H9 (cell line): ENCODE results near the gene MRPL53. TPM values are rescaled to one million over a fixed set of nuclear protein-coding genes. Genes with fewer than 3 reads are reported as not detected.

Experiments
- DNase-seq: peaks from one replicate; pipeline ENCODE4 v3.0.0-alpha.2; 2017
- H2AFZ ChIP-seq: one replicate; pipeline ENCODE4 v1.6.1; 2013; ENCODE audit warnings: mild to moderate bottlenecking, low read length, control low read depth, moderate library complexity
- H2AK5ac ChIP-seq: 2 replicates; pipeline ENCODE4 v1.6.1; 2013; ENCODE audit warnings: low read length, control low read depth, mixed read lengths; ENCODE audit not compliant: insufficient read length
- H2BK120ac ChIP-seq: one replicate; pipeline ENCODE4 v1.6.1; 2013; ENCODE audit warnings: low read depth, mild to moderate bottlenecking, low read length, control low read depth, inconsistent platforms; ENCODE audit not compliant: poor library complexity, severe bottlenecking
- H2BK12ac ChIP-seq: 2 replicates; pipeline ENCODE4 v1.6.1; 2013; ENCODE audit warnings: low read length, control low read depth, mixed read lengths, low read depth; ENCODE audit not compliant: insufficient read length
- H2BK15ac ChIP-seq: 2 replicates; pipeline ENCODE4 v1.6.1; 2013; ENCODE audit warnings: low read depth, low read length, control low read depth
- H2BK20ac ChIP-seq: one replicate; pipeline ENCODE4 v1.6.1; 2013; ENCODE audit warnings: low read depth, mild to moderate bottlenecking, low read length, control low read depth, inconsistent platforms; ENCODE audit not compliant: poor library complexity, severe bottlenecking
- H2BK5ac ChIP-seq: 2 replicates; pipeline ENCODE4 v1.6.1; 2013; ENCODE audit warnings: low read length, control low read depth, mixed read lengths; ENCODE audit not compliant: insufficient read length
- H3K14ac ChIP-seq: 2 replicates; pipeline ENCODE4 v1.6.1; 2013; ENCODE audit warnings: low read length, control low read depth; ENCODE audit not compliant: insufficient read depth
- H3K18ac ChIP-seq: 2 replicates; pipeline ENCODE4 v1.6.1; 2013; ENCODE audit warnings: low read depth, mild to moderate bottlenecking, mixed read lengths, low read length, control low read depth; ENCODE audit not compliant: insufficient read length
- H3K23ac ChIP-seq: 2 replicates; pipeline ENCODE4 v1.6.1; 2013; ENCODE audit warnings: low read length, control low read depth, mixed read lengths, low read depth; ENCODE audit not compliant: insufficient read length
- H3K23me2 ChIP-seq: 2 replicates; pipeline ENCODE4 v1.6.1; 2013; ENCODE audit warnings: low read depth, mild to moderate bottlenecking, mixed read lengths, low read length, control low read depth; ENCODE audit not compliant: insufficient read length, poor library complexity, severe bottlenecking
- H3K27ac ChIP-seq: 2 replicates; pipeline ENCODE4 v1.5.1; 2013; ENCODE audit warnings: low read length, control low read depth, mixed read lengths, low read depth; ENCODE audit not compliant: insufficient read length
- H3K27me3 ChIP-seq: 2 replicates; pipeline ENCODE4 v1.6.1; 2013; ENCODE audit warnings: low read length, control low read depth, inconsistent platforms; ENCODE audit not compliant: insufficient read depth
- H3K4ac ChIP-seq: 2 replicates; pipeline ENCODE4 v1.6.1; 2013; ENCODE audit warnings: low read depth, mild to moderate bottlenecking, control low read depth, inconsistent platforms, low read length, moderate library complexity
- H3K4me1 ChIP-seq: 2 replicates; pipeline ENCODE4 v1.6.1; 2013; ENCODE audit warnings: low read length, control low read depth, inconsistent platforms; ENCODE audit not compliant: insufficient read depth
- H3K4me2 ChIP-seq: 2 replicates; pipeline ENCODE4 v1.6.1; 2013; ENCODE audit warnings: low read length, control low read depth, mixed read lengths; ENCODE audit not compliant: insufficient read length, insufficient read depth
- H3K56ac ChIP-seq: 2 replicates; pipeline ENCODE4 v1.6.1; 2013; ENCODE audit warnings: low read depth, mild to moderate bottlenecking, mixed read lengths, low read length, control low read depth; ENCODE audit not compliant: insufficient read length
- H3K79me1 ChIP-seq: 2 replicates; pipeline ENCODE4 v1.6.1; 2013; ENCODE audit warnings: low read depth, mild to moderate bottlenecking, moderate library complexity, low read length, control low read depth, inconsistent platforms; ENCODE audit not compliant: insufficient read depth, poor library complexity, severe bottlenecking
- H3K79me2 ChIP-seq: 2 replicates; pipeline ENCODE4 v1.6.1; 2013; ENCODE audit warnings: low read length, control low read depth, inconsistent platforms; ENCODE audit not compliant: insufficient read depth
- H3K9ac ChIP-seq: 2 replicates; pipeline ENCODE4 v1.6.1; 2013; ENCODE audit warnings: low read length, control low read depth, mixed read lengths; ENCODE audit not compliant: insufficient read length; ENCODE audit errors: extremely low read depth
- H3K9me3 ChIP-seq: one replicate; pipeline ENCODE4 v1.6.1; 2013; ENCODE audit warnings: low read depth, low read length, inconsistent platforms; ENCODE audit not compliant: control insufficient read depth
- H3T11ph ChIP-seq: one replicate; pipeline ENCODE4 v1.6.1; 2013; ENCODE audit warnings: mild to moderate bottlenecking, low read length, control low read depth, inconsistent platforms
- H4K20me1 ChIP-seq: one replicate; pipeline ENCODE4 v1.6.1; 2013; ENCODE audit not compliant: control insufficient read depth, insufficient read length, insufficient read depth
- H4K5ac ChIP-seq: 2 replicates; pipeline ENCODE4 v1.6.1; 2013; ENCODE audit warnings: low read depth, mild to moderate bottlenecking, mixed read lengths, low read length, control low read depth; ENCODE audit not compliant: insufficient read length
- H4K8ac ChIP-seq: replicated peaks from 2 replicates; pipeline ENCODE4 v1.6.1; 2013; ENCODE audit warnings: low read length, control low read depth, mixed read lengths, low read depth; ENCODE audit not compliant: insufficient read length
- H4K91ac ChIP-seq: 2 replicates; pipeline ENCODE4 v1.6.1; 2013; ENCODE audit warnings: low read depth, mild to moderate bottlenecking, moderate library complexity, mixed read lengths, low read length, control low read depth; ENCODE audit not compliant: insufficient read length
- H3K27ac Mint-ChIP-seq, 3 experiments: 2 replicates in 2 of 3; 3 replicates in 1 of 3; pipeline ENCODE4 v1.8.0; 2020 to 2021; ENCODE audit warnings: mixed read lengths in 3 of 3, mild to moderate bottlenecking in 1 of 3, moderate library complexity in 1 of 3
- H3K27me3 Mint-ChIP-seq: 2 replicates; pipeline ENCODE4 v1.8.0; 2021; ENCODE audit warnings: low read depth, mild to moderate bottlenecking, moderate library complexity, mixed read lengths
- H3K36me3 Mint-ChIP-seq, 3 experiments: 2 replicates in 2 of 3; 3 replicates in 1 of 3; pipeline ENCODE4 v1.8.0; 2020 to 2021; ENCODE audit warnings: low read depth in 3 of 3, mixed read lengths in 3 of 3; ENCODE audit not compliant: insufficient read depth in 1 of 3
- H3K4me1 Mint-ChIP-seq, 2 experiments: 2 replicates each; pipeline ENCODE4 v1.8.0; 2020; ENCODE audit warnings: mixed read lengths in 2 of 2
- H3K4me3 Mint-ChIP-seq, 2 experiments: 2 replicates in 1 of 2; 3 replicates in 1 of 2; pipeline ENCODE4 v1.8.0; 2020 to 2021; ENCODE audit warnings: mild to moderate bottlenecking in 2 of 2, mixed read lengths in 2 of 2, moderate library complexity in 1 of 2
- H3K9me3 Mint-ChIP-seq, 2 experiments: 2 replicates in 1 of 2; 3 replicates in 1 of 2; pipeline ENCODE4 v1.8.0; 2020; ENCODE audit warnings: mild to moderate bottlenecking in 2 of 2, mixed read lengths in 2 of 2, moderate library complexity in 1 of 2
- WGBS: extraction: QIAGEN DNeasy Blood & Tissue Kit; methylation state at CpG from one replicate; pipeline ENCODE4 v1.1.7; 2013; ENCODE audit warnings: missing lambda C conversion rate, low lambda C conversion rate, mixed read lengths; ENCODE audit not compliant: insufficient read length; ENCODE audit errors: extremely low coverage; 5-methylcytosine and 5-hydroxymethylcytosine counted together
- total RNA-seq: library from RNA; stranded (reverse); gene quantifications from 2 replicates; pipeline ENCODE4 v1.2.1, GENCODE V29; 2021
- TF ChIP-seq, protein P1 (sequence below): fragments of 200-600 bp; sonication (generic); conservative IDR thresholded peaks from 3 replicates; pipeline ENCODE4 v1.8.0; 2021; ENCODE audit warnings: antibody characterized with exemption, mild to moderate bottlenecking

The MRPL53 gene
- total RNA-seq, 1 experiment from 2014 or later: 59.5 TPM

DNA sequence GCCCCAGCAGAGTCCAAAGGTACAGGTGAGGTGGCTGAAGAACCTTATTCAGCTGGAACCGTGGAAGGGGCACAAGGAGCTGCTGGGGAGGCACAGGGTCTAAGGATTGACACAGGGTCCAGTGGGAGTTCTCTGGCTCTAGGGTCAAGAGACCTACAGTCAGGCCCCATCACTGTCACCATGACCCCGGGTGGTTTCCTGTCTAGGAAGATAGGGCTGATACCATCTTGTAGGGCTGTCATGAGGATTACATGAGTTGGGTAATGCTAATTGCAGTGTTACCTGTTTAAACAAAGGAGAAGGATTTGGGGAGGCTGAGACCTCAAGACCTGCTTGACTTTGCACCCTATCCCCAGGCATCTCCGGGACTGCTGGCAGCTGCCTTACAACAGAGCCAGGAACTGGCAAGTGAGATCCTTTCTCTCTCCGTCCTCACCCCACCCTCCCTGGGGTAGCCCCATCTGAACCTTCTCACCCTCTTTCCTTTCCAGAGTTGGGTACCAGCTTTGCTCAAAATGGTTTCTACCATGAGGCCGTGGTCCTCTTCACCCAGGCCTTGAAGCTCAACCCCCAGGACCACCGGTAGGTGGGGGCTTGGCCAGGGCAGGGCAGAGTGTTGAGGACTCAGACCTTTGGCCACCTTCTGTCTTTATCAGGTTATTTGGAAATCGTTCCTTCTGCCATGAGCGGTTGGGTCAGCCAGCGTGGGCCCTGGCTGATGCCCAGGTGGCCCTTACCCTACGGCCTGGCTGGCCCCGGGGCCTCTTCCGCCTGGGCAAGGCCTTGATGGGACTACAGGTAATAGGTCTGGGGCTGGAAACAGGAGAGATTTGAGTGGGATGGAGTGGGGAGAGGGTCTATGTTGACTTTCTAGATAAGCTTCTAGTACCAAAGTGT, 19.4 kb upstream of the MRPL53 start:
- no peak for DNase-seq
- Histone ChIP-seq H3K4me1 (no peaks in the 10 kb centered on the region), H3K18ac (no peak overlapping the region), H2AK5ac (no peak overlapping the region), H3K27ac (no peak overlapping the region), H4K91ac (no peak overlapping the region), H3K4me2 (no peak overlapping the region), H4K20me1 (no peaks in the 10 kb centered on the region), H4K8ac (no peak overlapping the region), H3K79me2 (no peaks in the 10 kb centered on the region), H3T11ph (no peak overlapping the region), H2BK12ac (no peak overlapping the region), H2BK120ac (no peak overlapping the region), H3K9ac (no peak overlapping the region), H3K14ac (no peak overlapping the region), H3K23me2 (no peaks in the 10 kb centered on the region), H3K79me1 (no peaks in the 10 kb centered on the region), H3K27me3 (peaks cover 12% of the 10 kb centered on the region; the same call in 1 of the 2 replicates), H3K4ac (no peak overlapping the region), H2BK20ac (no peak overlapping the region), H4K5ac (no peak overlapping the region), H2BK15ac (no peak overlapping the region), H3K23ac (no peak overlapping the region), H3K56ac (no peak overlapping the region), H3K9me3 (no peaks in the 10 kb centered on the region), H2AFZ (no peak overlapping the region), H2BK5ac (no peak overlapping the region)
- Mint-ChIP-seq H3K4me1 (no peaks in the 10 kb centered on the region), H3K36me3 (peaks cover 28 to 53% (median 46%) of the 10 kb centered on the region in 3 experiments), H3K27ac (no peak overlapping the region), H3K4me3 (no peak overlapping the region), H3K9me3 (no peaks in the 10 kb centered on the region), H3K27me3 (peaks cover 26% of the 10 kb centered on the region)
- TF ChIP-seq, protein P1, sequence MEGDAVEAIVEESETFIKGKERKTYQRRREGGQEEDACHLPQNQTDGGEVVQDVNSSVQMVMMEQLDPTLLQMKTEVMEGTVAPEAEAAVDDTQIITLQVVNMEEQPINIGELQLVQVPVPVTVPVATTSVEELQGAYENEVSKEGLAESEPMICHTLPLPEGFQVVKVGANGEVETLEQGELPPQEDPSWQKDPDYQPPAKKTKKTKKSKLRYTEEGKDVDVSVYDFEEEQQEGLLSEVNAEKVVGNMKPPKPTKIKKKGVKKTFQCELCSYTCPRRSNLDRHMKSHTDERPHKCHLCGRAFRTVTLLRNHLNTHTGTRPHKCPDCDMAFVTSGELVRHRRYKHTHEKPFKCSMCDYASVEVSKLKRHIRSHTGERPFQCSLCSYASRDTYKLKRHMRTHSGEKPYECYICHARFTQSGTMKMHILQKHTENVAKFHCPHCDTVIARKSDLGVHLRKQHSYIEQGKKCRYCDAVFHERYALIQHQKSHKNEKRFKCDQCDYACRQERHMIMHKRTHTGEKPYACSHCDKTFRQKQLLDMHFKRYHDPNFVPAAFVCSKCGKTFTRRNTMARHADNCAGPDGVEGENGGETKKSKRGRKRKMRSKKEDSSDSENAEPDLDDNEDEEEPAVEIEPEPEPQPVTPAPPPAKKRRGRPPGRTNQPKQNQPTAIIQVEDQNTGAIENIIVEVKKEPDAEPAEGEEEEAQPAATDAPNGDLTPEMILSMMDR: no peak
- WGBS: no CpG with 5 or more reads among the region's 12 CpGs
